Activated B cell treated with CpG ODN at 0.5 μM for 24 hours (primary cell): ENCODE data around the gene DNAJC1. TPM values are rescaled to one million over a fixed set of nuclear protein-coding genes. Genes with fewer than 3 reads are reported as not detected.

Experiments
- ATAC-seq: fragments of 200-7000 bp; cut with Tn5 transposase; one replicate; pipeline ENCODE4 v1.10.0; 2021; ENCODE audit warnings: low read depth, mild to moderate bottlenecking, moderate library complexity
- CTCF ChIA-PET: fragments of 350-600 bp; sonication (Branson Sonifier 250); formaldehyde crosslinking; loops from one replicate; lab custom pipeline; 2021; ENCODE audit warnings: antibody characterized with exemption; lab: Charles Lee
- POLR2A ChIA-PET: fragments of 350-600 bp; sonication (Branson Sonifier 250); formaldehyde crosslinking; loops from one replicate; lab custom pipeline; 2021; ENCODE audit warnings: antibody characterized with exemption; lab: Charles Lee
- DNase-seq: peaks from one replicate; pipeline ENCODE4 v3.0.0; 2022
- H3K27ac Mint-ChIP-seq: one replicate; pipeline ENCODE4 v1.8.0; 2020; ENCODE audit warnings: mixed read lengths
- H3K27me3 Mint-ChIP-seq: one replicate; pipeline ENCODE4 v1.8.0; 2021; ENCODE audit warnings: mixed read lengths
- H3K36me3 Mint-ChIP-seq: one replicate; pipeline ENCODE4 v1.8.0; 2021; ENCODE audit warnings: low read depth, mixed read lengths
- H3K4me1 Mint-ChIP-seq: one replicate; pipeline ENCODE4 v1.8.0; 2021; ENCODE audit warnings: mixed read lengths
- H3K4me3 Mint-ChIP-seq: one replicate; pipeline ENCODE4 v1.8.0; 2020; ENCODE audit warnings: mild to moderate bottlenecking, mixed read lengths
- H3K9me3 Mint-ChIP-seq: one replicate; pipeline ENCODE4 v1.8.0; 2020; ENCODE audit warnings: mixed read lengths
- CTCF ChIP-seq: fragments of 200-600 bp; IDR thresholded peaks from one replicate; pipeline ENCODE4 v1.8.0; 2022; ENCODE audit warnings: antibody characterized with exemption, mild to moderate bottlenecking
- intact Hi-C: fragments of 100-400 bp; cut with micrococcal nuclease; formaldehyde crosslinking; loops from one replicate; pipeline ENCODE4 v1.15.1; 2024
- total RNA-seq: library from RNA; stranded (reverse); gene quantifications from 2 replicates; pipeline ENCODE4 v1.2.3, GENCODE V29; 2022

DNAJC1 gene
- total RNA-seq, 1 donor from 2014 or later: 10.9 TPM

- Mint-ChIP-seq H3K36me3 (peaks cover 56% of the 10 kb centered on the region), H3K27me3 (no peaks in the 10 kb centered on the region), H3K9me3 (no peaks in the 10 kb centered on the region), H3K27ac (no peak overlapping the region), H3K4me3 (no peak overlapping the region), H3K4me1 (peaks cover 5% of the 10 kb centered on the region)
- CTCF ChIA-PET: no interaction called here
- intact Hi-C loops: no loop called here
- POLR2A ChIA-PET: no interaction called here
- DNase-seq (no peak), ATAC-seq (no peak)
- no peak for TF ChIP-seq CTCF
Observed at GRCh38 chr10:21715531-21716195, 287.9 kb downstream of the DNAJC1 start.

- Mint-ChIP-seq H3K27me3 (no peaks in the 10 kb centered on the region), H3K36me3 (peaks cover 52% of the 10 kb centered on the region), H3K9me3 (no peaks in the 10 kb centered on the region), H3K4me3 (no peak overlapping the region), H3K4me1 (peaks cover 15% of the 10 kb centered on the region), H3K27ac (no peak overlapping the region)
- DNase-seq (no peak), ATAC-seq (no peak)
- ChIA-PET POLR2A (no interaction called here), CTCF (no interaction called here)
- no peak for TF ChIP-seq CTCF
- intact Hi-C loops: no loop called here
Observed at GRCh38 chr10:21712975-21713374, 290.6 kb downstream of the DNAJC1 start.

GRCh38 chr10:21707498-21707897, 296.0 kb downstream of the DNAJC1 start:
- Mint-ChIP-seq H3K27me3 (no peaks in the 10 kb centered on the region), H3K9me3 (no peaks in the 10 kb centered on the region), H3K4me3 (no peak overlapping the region), H3K36me3 (peaks cover 41% of the 10 kb centered on the region), H3K27ac (no peak overlapping the region), H3K4me1 (peaks cover 26% of the 10 kb centered on the region)
- DNase-seq: no peak
- TF ChIP-seq CTCF: no peak
- ChIA-PET CTCF (no interaction called here), POLR2A (interaction anchor here (0.7 kb wide), 1 partner anchor 170 kb away, joined by 7 read pairs; no protein-coding TSS in a partner anchor)
- intact Hi-C loops: no loop called here
- ATAC-seq: no peak

Other genes with a start within 250 kb of the DNAJC1 start
- not detected in 2 replicates for gene EBLN1, start 214.3 kb upstream of the DNAJC1 start, total RNA-seq